WTC11 (cell line): Measurements from ENCODE around the gene ARL13A. TPM values are rescaled to one million over a fixed set of nuclear protein-coding genes. Genes with fewer than 3 reads are reported as not detected.
"Not testable (repeated sequence)": the region's sequence is repeated elsewhere in the genome, so short reads cannot be mapped to it uniquely, and the experiment has no call there.

Experiments
- ATAC-seq: fragments of 200-7000 bp; cut with Tn5 transposase; 2 replicates; pipeline ENCODE4 v1.10.0; 2021; ENCODE audit warnings: mild to moderate bottlenecking, moderate library complexity
- CTCF ChIA-PET: fragments of 300-600 bp; sonication (Branson Sonifier 250); formaldehyde crosslinking; loops from one replicate; lab custom pipeline; 2021; ENCODE audit warnings: antibody characterized with exemption; lab: Charles Lee
- POLR2A ChIA-PET: fragments of 350-600 bp; sonication (Branson Sonifier 250); formaldehyde crosslinking; loops from one replicate; lab custom pipeline; 2021; ENCODE audit warnings: antibody characterized with exemption; lab: Charles Lee
- DNase-seq: peaks from one replicate; pipeline ENCODE4 v3.0.0; 2021; ENCODE audit warnings: low spot score
- H3K27ac Mint-ChIP-seq: 2 replicates; pipeline ENCODE4 v1.8.0; 2021; ENCODE audit warnings: mixed read lengths
- H3K27me3 Mint-ChIP-seq: 2 replicates; pipeline ENCODE4 v1.8.0; 2021; ENCODE audit warnings: low read depth, mild to moderate bottlenecking, moderate library complexity, mixed read lengths
- H3K36me3 Mint-ChIP-seq: 2 replicates; pipeline ENCODE4 v1.8.0; 2021; ENCODE audit warnings: mixed read lengths
- H3K4me1 Mint-ChIP-seq: 2 replicates; pipeline ENCODE4 v1.8.0; 2022; ENCODE audit warnings: mixed read lengths
- H3K4me3 Mint-ChIP-seq: 2 replicates; pipeline ENCODE4 v1.8.0; 2021; ENCODE audit warnings: mild to moderate bottlenecking, moderate library complexity, mixed read lengths
- H3K9me3 Mint-ChIP-seq: 2 replicates; pipeline ENCODE4 v1.8.0; 2021; ENCODE audit warnings: mixed read lengths
- CBFB ChIP-seq: sonication (generic); formaldehyde crosslinking; IDR thresholded peaks from 2 replicates; pipeline ENCODE4 v1.8.1; 2022; ENCODE audit warnings: mild to moderate bottlenecking, low read depth, missing genetic modification reagents
- MXD4 ChIP-seq: fragments of 250-450 bp; sonication (Bioruptor Pico); IDR thresholded peaks from 2 replicates; pipeline ENCODE4 v1.8.0; 2021; ENCODE audit warnings: mild to moderate bottlenecking, moderate library complexity, borderline replicate concordance
- MYBL2 ChIP-seq: sonication (generic); formaldehyde crosslinking; IDR thresholded peaks from 2 replicates; pipeline ENCODE4 v1.8.1; 2023; ENCODE audit warnings: mild to moderate bottlenecking, moderate library complexity, missing genetic modification reagents
- PRRX2 ChIP-seq: fragments of 250-450 bp; sonication (Bioruptor Pico); IDR thresholded peaks from 2 replicates; pipeline ENCODE4 v1.8.0; 2021; ENCODE audit warnings: mild to moderate bottlenecking
- SP1 ChIP-seq: sonication (generic); formaldehyde crosslinking; conservative IDR thresholded peaks from 2 replicates; pipeline ENCODE4 v1.8.1; 2022; ENCODE audit warnings: missing genetic modification reagents
- TCF7 ChIP-seq: sonication (generic); formaldehyde crosslinking; IDR thresholded peaks from 2 replicates; pipeline ENCODE4 v1.8.0; 2022; ENCODE audit warnings: mild to moderate bottlenecking, low read depth, missing genetic modification reagents, moderate library complexity
- TP53 ChIP-seq: sonication (generic); formaldehyde crosslinking; IDR thresholded peaks from 2 replicates; pipeline ENCODE4 v1.8.1; 2023; ENCODE audit warnings: mild to moderate bottlenecking, missing genetic modification reagents
- ZBTB21 ChIP-seq: sonication (generic); formaldehyde crosslinking; IDR thresholded peaks from 2 replicates; pipeline ENCODE4 v1.8.1; 2023; ENCODE audit warnings: mild to moderate bottlenecking, missing genetic modification reagents, borderline replicate concordance
- total RNA-seq: library from RNA; stranded (reverse); gene quantifications from 3 replicates; pipeline ENCODE4 v1.2.3, GENCODE V29; 2021
- TF ChIP-seq, protein P1 (sequence below): sonication (generic); formaldehyde crosslinking; IDR thresholded peaks from 2 replicates; pipeline ENCODE4 v1.8.0; 2022; ENCODE audit warnings: mild to moderate bottlenecking, missing genetic modification reagents
- TF ChIP-seq, protein P2 (sequence below): sonication (generic); formaldehyde crosslinking; IDR thresholded peaks from 2 replicates; pipeline ENCODE4 v1.8.0; 2023; ENCODE audit warnings: missing genetic modification reagents
- TF ChIP-seq, protein P3 (sequence below): sonication (generic); formaldehyde crosslinking; IDR thresholded peaks from 2 replicates; pipeline ENCODE4 v1.8.1; 2023; ENCODE audit warnings: mild to moderate bottlenecking, missing genetic modification reagents
- TF ChIP-seq, protein P4 (sequence below): sonication (generic); formaldehyde crosslinking; IDR thresholded peaks from 2 replicates; pipeline ENCODE4 v1.8.1; 2023; ENCODE audit warnings: mild to moderate bottlenecking, missing genetic modification reagents, moderate library complexity
- TF ChIP-seq, protein P5 (sequence below): sonication (generic); formaldehyde crosslinking; conservative IDR thresholded peaks from 2 replicates; pipeline ENCODE4 v1.8.1; 2023; ENCODE audit warnings: mild to moderate bottlenecking, low read depth, missing genetic modification reagents, moderate library complexity
- TF ChIP-seq, protein P6 (sequence below): sonication (generic); formaldehyde crosslinking; IDR thresholded peaks from 2 replicates; pipeline ENCODE4 v1.8.0; 2022; ENCODE audit warnings: mild to moderate bottlenecking, missing genetic modification reagents
- TF ChIP-seq, protein P7 (sequence below): sonication (generic); formaldehyde crosslinking; IDR thresholded peaks from 2 replicates; pipeline ENCODE4 v1.8.0; 2022; ENCODE audit warnings: mild to moderate bottlenecking, missing genetic modification reagents

ARL13A gene
- total RNA-seq, 1 experiment from 2014 or later, result not detected

DNA sequence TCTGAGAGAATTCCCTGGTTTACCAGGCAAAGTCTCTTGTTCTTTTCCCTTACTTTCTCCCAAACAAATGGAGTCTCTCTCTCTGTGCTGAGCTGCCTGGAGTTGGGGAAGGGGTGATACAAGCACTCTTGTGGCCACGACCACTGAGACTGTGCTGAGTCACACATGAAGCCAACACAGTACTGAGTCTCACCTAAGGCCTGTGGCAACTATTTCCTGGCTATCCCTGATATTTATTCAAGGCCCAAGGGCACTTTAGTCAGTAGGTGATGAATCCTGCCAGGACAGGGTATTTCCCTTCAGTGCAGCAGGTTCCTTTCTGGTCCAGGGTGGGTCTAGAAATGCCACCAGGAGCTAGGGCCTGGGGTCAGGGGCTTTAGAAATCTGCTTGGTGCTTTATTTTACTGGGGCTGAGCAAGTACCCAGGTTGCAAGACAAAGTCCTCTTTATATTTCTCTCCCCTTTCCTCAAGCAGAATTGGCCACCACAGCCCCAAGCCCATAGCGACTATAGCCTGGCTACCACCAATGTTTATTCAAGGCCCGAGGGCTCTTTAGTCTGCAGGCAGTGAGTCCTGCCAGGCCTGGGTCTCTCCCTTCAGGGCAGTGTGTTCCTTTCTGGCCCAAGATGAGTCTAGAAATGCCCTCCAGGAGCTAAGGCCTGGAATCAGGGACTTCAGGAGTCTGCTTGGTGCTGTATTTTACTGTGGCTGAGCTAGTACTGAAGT, 10.5 kb downstream of the ARL13A start:
- Mint-ChIP-seq H3K27ac (no peak overlapping the region), H3K4me3 (no peak overlapping the region), H3K36me3 (no peaks in the 10 kb centered on the region), H3K9me3 (peaks cover 7% of the 10 kb centered on the region), H3K4me1 (no peaks in the 10 kb centered on the region), H3K27me3 (no peaks in the 10 kb centered on the region; the same call in 1 of the 2 replicates)
- DNase-seq (no peak), ATAC-seq (no peak)
- POLR2A ChIA-PET, result no interaction called here
- CTCF ChIA-PET, result no interaction called here
- TF ChIP-seq, protein P1, sequence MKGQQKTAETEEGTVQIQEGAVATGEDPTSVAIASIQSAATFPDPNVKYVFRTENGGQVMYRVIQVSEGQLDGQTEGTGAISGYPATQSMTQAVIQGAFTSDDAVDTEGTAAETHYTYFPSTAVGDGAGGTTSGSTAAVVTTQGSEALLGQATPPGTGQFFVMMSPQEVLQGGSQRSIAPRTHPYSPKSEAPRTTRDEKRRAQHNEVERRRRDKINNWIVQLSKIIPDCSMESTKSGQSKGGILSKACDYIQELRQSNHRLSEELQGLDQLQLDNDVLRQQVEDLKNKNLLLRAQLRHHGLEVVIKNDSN (CRISPR knock-in tag), result no peak
- TF ChIP-seq, protein P2, sequence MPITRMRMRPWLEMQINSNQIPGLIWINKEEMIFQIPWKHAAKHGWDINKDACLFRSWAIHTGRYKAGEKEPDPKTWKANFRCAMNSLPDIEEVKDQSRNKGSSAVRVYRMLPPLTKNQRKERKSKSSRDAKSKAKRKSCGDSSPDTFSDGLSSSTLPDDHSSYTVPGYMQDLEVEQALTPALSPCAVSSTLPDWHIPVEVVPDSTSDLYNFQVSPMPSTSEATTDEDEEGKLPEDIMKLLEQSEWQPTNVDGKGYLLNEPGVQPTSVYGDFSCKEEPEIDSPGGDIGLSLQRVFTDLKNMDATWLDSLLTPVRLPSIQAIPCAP (CRISPR knock-in tag), result no peak
- TF ChIP-seq SP1 (no peak), MXD4 (no peak)
- TF ChIP-seq, protein P3, sequence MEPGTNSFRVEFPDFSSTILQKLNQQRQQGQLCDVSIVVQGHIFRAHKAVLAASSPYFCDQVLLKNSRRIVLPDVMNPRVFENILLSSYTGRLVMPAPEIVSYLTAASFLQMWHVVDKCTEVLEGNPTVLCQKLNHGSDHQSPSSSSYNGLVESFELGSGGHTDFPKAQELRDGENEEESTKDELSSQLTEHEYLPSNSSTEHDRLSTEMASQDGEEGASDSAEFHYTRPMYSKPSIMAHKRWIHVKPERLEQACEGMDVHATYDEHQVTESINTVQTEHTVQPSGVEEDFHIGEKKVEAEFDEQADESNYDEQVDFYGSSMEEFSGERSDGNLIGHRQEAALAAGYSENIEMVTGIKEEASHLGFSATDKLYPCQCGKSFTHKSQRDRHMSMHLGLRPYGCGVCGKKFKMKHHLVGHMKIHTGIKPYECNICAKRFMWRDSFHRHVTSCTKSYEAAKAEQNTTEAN (CRISPR knock-in tag), result no peak

DNA sequence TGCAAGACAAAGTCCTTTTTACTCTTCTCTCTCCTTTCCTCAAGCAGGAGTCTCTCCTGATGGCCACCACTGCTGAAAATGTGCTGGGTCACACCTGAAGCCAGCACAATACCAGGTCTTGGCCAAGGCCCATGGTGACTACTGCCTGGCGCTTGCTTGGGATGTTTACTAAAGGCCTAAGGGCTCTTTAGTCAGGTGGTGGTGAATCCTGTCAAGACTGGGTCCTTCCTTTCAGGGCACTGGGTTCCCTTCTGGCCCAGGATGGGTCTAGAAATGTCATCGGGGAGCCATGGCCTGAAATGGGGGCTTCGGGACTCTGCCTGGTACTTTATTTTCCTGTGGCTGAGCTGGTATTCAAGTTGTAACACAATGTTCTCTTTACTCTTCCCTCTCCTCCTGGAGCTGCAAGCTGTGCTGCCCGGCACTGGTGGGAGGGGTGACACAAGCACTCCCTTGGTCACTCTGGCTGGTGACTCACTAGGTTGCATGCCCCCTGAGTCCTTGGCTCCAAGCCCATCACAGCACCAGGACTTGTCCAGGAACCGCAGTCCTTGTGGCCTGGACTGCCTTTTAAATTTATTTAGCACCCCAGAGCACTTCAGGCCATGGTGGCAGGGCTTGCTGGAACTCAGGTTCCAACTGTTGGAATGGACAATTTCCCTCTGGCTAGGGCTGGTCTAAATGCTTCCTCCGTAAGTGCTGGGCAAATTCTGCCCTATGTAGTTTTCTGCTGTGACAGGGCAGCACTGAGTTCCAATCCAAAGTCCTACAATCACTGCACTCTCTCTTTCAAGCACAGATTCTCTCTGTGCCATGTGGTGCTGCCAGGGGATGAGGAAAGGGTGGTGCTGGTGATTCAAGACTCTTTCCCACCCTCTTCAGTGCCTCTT, 11.3 kb downstream of the ARL13A start:
- Mint-ChIP-seq H3K9me3 (peaks cover 4% of the 10 kb centered on the region; the same call in 1 of the 2 replicates), H3K27ac (no peak overlapping the region), H3K4me1 (no peaks in the 10 kb centered on the region), H3K4me3 (no peak overlapping the region), H3K27me3 (no peaks in the 10 kb centered on the region; the same call in 1 of the 2 replicates), H3K36me3 (no peaks in the 10 kb centered on the region)
- DNase-seq (no peak), ATAC-seq (no peak)
- TF ChIP-seq, protein P4, sequence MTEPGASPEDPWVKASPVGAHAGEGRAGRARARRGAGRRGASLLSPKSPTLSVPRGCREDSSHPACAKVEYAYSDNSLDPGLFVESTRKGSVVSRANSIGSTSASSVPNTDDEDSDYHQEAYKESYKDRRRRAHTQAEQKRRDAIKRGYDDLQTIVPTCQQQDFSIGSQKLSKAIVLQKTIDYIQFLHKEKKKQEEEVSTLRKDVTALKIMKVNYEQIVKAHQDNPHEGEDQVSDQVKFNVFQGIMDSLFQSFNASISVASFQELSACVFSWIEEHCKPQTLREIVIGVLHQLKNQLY (CRISPR knock-in tag), result no peak
- TF ChIP-seq CBFB (CRISPR knock-in tag) (no peak), SP1 (no peak), TCF7 (no peak), MYBL2 (CRISPR knock-in tag) (no peak), PRRX2 (CRISPR knock-in tag) (no peak), ZBTB21 (no peak), TP53 (CRISPR knock-in tag) (no peak)
- TF ChIP-seq, protein P5, sequence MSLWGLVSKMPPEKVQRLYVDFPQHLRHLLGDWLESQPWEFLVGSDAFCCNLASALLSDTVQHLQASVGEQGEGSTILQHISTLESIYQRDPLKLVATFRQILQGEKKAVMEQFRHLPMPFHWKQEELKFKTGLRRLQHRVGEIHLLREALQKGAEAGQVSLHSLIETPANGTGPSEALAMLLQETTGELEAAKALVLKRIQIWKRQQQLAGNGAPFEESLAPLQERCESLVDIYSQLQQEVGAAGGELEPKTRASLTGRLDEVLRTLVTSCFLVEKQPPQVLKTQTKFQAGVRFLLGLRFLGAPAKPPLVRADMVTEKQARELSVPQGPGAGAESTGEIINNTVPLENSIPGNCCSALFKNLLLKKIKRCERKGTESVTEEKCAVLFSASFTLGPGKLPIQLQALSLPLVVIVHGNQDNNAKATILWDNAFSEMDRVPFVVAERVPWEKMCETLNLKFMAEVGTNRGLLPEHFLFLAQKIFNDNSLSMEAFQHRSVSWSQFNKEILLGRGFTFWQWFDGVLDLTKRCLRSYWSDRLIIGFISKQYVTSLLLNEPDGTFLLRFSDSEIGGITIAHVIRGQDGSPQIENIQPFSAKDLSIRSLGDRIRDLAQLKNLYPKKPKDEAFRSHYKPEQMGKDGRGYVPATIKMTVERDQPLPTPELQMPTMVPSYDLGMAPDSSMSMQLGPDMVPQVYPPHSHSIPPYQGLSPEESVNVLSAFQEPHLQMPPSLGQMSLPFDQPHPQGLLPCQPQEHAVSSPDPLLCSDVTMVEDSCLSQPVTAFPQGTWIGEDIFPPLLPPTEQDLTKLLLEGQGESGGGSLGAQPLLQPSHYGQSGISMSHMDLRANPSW (CRISPR knock-in tag), result no peak
- TF ChIP-seq, protein P6, sequence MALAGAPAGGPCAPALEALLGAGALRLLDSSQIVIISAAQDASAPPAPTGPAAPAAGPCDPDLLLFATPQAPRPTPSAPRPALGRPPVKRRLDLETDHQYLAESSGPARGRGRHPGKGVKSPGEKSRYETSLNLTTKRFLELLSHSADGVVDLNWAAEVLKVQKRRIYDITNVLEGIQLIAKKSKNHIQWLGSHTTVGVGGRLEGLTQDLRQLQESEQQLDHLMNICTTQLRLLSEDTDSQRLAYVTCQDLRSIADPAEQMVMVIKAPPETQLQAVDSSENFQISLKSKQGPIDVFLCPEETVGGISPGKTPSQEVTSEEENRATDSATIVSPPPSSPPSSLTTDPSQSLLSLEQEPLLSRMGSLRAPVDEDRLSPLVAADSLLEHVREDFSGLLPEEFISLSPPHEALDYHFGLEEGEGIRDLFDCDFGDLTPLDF, result no peak
- TF ChIP-seq, protein P7, sequence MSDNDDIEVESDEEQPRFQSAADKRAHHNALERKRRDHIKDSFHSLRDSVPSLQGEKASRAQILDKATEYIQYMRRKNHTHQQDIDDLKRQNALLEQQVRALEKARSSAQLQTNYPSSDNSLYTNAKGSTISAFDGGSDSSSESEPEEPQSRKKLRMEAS, result no peak
- POLR2A ChIA-PET, result no interaction called here
- CTCF ChIA-PET, result no interaction called here

DNA sequence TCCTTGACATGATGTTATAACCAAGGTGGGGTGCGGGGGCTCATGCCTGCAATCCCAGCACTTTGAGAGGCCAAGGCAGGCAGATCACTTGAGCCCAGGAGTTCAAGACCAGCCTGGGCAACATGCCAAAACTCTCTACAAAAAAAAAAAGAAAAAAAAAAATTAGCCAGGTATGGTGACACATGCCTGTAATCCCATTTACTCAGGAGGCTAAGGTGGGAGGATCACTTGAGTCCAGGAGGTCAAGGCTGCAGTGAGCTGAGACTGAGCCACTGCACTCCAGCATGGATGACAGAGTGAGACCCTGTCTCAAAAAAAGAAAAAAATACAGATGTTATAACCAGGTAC, 12.0 kb downstream of the ARL13A start:
- H3K27me3 Mint-ChIP-seq, H3K27ac Mint-ChIP-seq, DNase-seq, ATAC-seq, H3K4me1 Mint-ChIP-seq, H3K36me3 Mint-ChIP-seq, POLR2A ChIA-PET, H3K4me3 Mint-ChIP-seq, H3K9me3 Mint-ChIP-seq, CTCF ChIA-PET: not testable (repeated sequence)
